Mammary epithelial cell (primary cell): ENCODE results near the gene SLC36A1.

ENCODE experiments used
- CTCF ChIP-seq, 2 donors: IDR thresholded peaks in 1 of 2; conservative IDR thresholded peaks in 1 of 2; 2 replicates each; pipeline ENCODE4 v1.5.1; 2011 to 2012; ENCODE audit warnings: inconsistent platforms in 2 of 2, low read length in 2 of 2, mild to moderate bottlenecking in 2 of 2, control low read depth in 1 of 2, low read depth in 1 of 2; ENCODE audit not compliant: insufficient read depth in 1 of 2; ENCODE audit errors: extremely low read depth in 1 of 2
- EZH2 ChIP-seq: IDR thresholded peaks from 2 replicates; pipeline ENCODE4 v1.6.1; 2012; ENCODE audit warnings: low read length, inconsistent platforms, borderline replicate concordance

- TF ChIP-seq CTCF (conservative IDR thresholded peaks at IDR 0.05 in 1 of 2, IDR thresholded peaks at IDR 0.05 in 1 of 2; ENCODE audit: extremely low read depth in 1 of 2, insufficient read depth in 1 of 2, low read depth in 1 of 2, low read length in 2 of 2): no peak
- TF ChIP-seq EZH2: no peak
Measured at GRCh38 chr5:151471276-151471675, 23.9 kb downstream of the SLC36A1 start.
